ENCODE measurements around the gene ADAT2.

The ADAT2 gene

DNA sequence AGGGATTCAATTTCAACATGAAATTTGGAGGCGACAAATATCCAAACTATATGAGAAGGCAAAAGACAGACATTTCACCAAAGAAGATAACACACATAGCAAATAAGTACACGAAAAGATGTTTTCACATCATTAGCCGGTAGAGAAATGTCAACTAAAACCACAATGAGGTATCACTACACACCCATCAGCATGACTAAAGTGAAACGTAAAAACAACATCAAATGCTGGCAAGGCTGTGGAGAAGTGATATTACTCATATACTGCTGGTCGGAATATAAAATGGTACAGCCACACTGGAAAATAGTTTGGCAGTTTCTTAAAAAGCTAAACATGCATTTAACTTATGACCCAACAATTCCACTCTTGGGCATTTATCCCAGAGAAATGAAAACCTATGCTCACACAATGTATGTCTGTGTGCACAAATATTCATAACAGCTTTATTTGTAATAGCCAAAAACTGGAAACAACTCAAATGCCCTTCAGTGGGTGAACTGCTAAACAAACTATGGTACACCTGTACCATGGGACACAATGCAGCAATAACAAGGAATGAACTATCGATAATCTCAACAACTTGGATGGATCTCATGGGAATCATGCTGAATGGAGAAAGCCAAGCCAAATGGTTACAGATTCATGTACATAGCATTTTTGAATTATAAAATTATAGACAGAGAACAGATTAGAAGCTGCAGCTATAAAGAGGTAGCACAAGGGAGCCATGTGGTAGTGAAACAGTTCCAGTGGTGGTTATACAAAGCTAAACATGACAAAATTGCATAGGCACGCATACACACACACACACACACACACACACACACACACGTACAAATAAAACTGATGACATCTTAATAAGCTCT, 8.6 kb downstream of the ADAT2 start:
- FAIRE-seq: no peak
- no peak for DNase-seq (ENCODE audit: insufficient read length, low spot score)

DNA sequence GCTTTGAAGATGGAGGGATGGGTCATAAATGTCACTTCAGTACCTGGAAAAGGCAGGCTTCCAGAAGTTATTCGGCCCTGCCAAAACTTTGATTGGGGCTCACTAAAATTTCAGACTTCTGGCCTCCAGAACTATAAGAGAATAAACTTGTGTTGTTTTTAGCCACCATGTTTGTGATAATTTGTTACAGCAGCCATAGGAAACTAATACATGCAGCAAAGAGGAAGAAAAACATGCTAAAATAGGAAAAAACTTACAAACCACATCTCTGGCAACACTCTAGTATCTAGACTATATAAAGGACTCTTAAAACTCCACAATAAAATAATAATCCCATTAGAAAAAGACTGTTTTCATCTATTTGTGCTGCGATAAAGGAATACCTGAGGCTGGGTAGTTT, 9.5 kb downstream of the ADAT2 start:
- no peak for DNase-seq (ENCODE audit: insufficient read length, low spot score)
- FAIRE-seq: no peak

DNA sequence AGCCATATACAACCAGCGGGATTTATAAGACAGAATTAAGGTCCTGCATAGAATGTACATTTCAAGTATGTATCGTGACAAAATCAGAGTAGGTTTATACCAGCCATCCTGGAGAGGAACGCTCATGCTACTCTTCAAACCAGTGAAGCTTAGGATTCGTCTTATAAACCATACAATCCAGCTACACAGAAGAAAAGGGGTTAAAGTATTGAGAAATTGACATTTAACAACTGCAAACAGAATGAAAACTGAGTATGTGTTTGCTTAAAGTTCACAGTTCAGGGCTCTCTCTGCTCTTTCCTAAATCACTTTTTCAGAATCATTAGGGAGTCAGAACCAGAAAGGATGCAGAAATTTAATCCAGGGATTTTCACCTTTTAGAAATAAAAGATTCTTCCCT, 17.9 kb downstream of the ADAT2 start:
- FAIRE-seq (no peak), DNase-seq (ENCODE audit: insufficient read length, low spot score) (no peak)

DNA sequence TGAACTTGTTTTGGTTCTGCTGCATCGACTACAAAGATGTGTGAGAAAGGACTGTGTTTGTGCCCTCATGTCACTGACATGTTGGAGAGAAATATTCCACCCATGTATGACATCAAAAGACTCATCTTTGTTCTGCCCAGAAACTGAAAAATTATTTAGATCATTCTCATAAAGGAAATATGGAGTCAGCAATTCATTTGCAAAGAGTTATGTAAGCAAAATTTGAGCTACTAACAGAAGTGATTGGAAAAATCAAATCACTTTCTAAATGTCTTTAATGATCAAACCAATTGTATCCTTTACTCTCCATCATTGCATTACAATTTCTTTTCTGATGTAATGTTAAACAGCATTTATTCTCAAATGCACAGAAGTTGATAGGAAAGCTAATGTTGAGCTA, 19.3 kb downstream of the ADAT2 start:
- FAIRE-seq (no peak), DNase-seq (ENCODE audit: insufficient read length, low spot score) (no peak)

DNA sequence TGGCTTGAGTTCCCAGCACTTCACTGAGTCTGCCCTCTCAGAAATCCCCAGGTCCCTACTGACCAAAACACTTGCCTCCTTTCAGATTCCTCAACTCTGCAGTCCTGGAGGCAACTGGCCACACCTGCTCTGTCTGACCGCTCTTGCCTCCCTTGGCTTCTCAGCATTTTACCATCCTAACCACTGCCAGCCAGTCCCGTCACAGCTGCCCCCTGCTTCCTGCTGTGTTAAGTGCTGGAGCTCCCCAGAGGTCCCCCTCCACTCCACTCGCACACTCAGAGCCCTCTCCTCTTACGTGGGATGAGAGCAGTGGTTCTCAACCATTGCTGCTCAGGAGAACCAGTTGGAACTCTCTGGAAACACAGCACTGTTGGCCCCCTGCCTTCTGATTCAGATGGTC, 20.5 kb downstream of the ADAT2 start:
- FAIRE-seq (no peak), DNase-seq (ENCODE audit: insufficient read length, low spot score) (no peak)

DNA sequence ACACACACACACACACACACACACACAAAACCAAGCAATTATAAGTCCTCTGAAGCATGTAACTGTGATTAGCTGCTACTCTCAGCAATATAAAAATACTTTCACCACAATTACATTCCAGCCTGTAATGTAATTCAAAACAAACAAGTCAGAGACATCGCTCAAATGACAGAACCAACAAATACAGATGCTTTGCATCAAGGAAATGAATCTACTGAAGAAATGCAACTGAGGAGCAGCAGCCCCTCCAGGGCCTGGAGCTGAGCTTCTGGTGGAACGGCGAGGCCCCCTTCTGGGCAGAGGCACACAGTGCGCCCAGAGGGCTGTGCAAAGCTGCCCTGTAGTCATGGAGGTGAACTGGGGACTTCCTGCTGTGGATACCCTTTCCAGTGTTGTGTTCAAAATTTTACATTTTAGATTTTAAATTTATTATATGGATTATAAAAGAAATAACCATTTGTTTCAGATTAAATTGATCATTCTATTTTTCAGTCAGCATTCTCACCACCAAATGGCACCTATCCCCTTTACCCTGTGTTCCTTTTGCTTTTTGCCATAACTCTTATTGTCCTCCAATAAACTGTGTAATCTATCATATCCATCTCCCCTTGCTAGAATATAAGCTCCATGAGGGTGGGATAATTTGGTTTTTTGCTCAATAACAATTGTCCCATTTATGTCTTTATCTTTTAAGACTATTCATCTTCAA, 23.2 kb downstream of the ADAT2 start:
- no peak for FAIRE-seq
- peak; percentile 69 for DNase-seq (ENCODE audit: insufficient read length, low spot score)

DNA sequence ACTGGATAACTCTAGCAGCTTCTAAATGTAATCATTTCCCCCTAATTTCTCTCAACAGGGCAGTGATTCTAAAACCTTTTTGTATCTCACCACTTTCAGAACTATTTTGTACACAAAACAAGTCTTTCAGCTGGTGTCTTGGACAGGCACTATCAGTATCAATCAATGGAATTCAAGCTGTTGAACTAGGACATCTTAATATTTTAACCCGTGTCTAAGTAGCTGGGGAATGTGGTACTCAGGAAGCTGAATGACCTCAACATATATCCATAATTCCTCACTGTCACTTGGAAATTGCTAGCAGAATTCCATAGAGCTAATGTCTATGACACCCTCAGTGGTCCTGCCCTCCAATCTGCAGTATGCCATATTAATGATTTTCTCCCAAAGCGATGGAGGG, 24.5 kb downstream of the ADAT2 start:
- no peak for DNase-seq (ENCODE audit: insufficient read length, low spot score)
- no peak for FAIRE-seq

DNA sequence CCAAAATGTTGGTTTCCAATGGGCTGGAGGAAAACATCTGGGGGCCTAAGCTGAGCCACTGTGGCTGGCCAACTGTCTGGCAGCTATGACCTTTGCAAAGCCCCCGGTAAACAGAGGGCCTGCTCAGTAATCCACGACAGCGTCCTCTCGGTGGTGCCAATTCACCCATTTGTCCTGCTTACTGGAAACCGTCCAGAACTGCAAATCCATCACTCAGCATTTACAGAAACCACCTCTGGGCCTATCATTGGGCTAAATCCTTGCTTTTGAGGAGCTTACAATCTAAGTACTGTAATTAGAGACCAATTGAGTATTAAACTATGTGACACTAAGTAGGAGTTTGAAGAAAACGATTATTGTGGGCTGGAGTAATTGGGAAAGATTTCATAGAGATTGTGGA, 31.0 kb downstream of the ADAT2 start:
- DNase-seq (ENCODE audit: insufficient read length, low spot score): no peak
- FAIRE-seq: no peak

DNA sequence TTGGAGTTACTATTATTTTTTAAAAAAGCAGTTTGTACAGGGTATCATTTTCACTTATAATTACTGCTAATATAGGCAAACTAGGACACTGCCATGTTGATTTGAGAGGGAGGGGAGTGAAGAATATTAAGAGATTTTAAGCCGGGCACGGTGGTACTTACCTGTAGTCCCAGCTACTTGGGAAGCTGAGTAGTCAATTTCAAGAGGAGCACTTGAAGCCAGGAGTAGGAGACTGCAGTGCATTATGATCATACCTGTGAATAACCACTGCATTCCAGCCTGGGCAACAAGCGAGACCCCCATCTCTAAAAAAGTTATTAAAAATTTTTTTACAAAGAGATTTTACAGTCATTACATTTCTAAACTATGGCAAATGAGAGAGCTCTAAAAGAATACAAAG, 35.7 kb downstream of the ADAT2 start:
- FAIRE-seq: no peak
- DNase-seq (ENCODE audit: insufficient read length, low spot score): no peak

DNA sequence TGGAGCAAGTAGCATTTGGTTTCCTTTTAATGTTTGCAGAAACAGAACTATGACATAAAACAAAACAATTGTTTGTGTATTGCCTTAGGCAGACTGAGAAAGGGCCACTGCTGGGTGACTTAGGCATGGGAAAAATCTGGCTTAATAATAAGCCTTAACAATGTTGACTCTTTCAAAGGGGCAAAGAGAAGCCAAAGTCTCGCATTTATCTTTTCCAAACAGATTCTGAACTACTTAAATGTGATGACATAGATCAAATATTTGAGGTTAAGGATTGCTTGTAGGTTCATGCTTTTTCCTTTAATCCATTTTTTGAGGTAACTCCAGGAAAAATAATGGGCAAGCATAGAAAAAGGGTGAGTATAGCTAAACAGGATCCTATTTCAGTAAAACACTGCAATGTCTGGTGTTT, 39.6 kb downstream of the ADAT2 start:
- no peak for FAIRE-seq
- peak; percentile 23 for DNase-seq (ENCODE audit: insufficient read length, low spot score)

DNA sequence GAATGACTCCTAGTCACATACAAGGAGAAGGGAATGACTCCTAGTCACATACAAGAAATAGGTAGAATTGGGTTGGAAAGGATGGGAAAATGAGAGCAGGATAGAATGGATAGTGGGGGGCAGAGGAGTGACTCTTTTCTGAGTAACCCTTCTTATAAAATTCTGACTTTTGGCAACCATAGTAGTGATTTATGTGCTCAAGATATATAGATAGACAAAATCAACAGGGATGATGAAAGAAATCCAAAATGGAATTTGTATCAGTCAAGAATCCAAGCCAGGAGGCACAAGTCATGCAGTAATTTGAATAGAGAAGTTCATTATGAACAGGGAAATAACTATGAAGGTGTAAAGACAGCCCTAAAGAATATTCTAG, 41.7 kb downstream of the ADAT2 start:
- no peak for FAIRE-seq
- no peak for DNase-seq (ENCODE audit: insufficient read length, low spot score)

DNA sequence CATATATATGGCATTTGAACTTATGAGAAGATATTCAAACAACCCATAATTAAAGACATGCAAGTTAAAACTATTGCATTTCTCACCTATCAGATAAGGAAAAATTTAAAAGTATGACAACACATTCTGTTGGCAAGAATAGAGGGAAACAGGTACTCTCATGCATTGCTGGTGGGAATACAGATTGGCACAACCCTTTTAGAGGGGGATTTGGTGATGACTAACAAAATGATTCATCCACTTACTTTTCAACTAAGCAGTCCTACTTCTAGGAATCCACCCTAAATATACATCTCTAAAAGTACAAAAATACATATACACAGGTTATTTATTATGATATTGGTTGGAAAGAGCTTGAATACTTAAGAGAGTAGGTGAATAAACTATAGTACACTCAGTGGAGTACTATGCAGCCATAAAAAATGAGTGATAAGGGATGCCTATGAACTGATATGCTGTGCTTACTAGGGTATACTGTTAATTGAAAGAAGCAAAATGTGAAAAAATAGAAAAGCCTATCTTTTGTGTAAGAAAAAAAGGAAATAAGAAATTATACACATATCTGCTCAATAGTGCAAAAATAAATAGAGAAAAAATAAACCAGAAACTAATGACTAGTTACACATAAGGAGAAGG, 42.2 kb downstream of the ADAT2 start:
- FAIRE-seq: no peak
- no peak for DNase-seq (ENCODE audit: insufficient read length, low spot score)

DNA sequence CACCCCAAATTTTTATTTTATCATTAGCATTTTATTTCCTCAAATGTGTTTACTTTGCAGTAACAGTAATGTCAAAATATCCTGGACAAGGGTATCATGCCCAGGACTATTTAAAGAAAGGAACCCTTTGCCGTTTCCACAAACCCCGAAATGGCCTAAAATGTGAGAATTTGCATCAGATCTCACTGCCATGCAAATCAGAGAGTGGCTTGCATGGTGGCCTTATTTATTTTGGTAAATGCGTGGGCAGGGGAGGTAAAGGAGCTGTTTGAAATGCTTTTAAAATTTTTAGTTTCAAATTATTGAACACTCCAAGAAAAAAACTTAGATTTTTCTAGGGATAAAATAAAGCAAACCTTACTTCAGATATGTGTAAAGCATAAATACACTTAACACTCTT, 43.8 kb downstream of the ADAT2 start:
- DNase-seq (ENCODE audit: insufficient read length, low spot score) (no peak), FAIRE-seq (no peak)

DNA sequence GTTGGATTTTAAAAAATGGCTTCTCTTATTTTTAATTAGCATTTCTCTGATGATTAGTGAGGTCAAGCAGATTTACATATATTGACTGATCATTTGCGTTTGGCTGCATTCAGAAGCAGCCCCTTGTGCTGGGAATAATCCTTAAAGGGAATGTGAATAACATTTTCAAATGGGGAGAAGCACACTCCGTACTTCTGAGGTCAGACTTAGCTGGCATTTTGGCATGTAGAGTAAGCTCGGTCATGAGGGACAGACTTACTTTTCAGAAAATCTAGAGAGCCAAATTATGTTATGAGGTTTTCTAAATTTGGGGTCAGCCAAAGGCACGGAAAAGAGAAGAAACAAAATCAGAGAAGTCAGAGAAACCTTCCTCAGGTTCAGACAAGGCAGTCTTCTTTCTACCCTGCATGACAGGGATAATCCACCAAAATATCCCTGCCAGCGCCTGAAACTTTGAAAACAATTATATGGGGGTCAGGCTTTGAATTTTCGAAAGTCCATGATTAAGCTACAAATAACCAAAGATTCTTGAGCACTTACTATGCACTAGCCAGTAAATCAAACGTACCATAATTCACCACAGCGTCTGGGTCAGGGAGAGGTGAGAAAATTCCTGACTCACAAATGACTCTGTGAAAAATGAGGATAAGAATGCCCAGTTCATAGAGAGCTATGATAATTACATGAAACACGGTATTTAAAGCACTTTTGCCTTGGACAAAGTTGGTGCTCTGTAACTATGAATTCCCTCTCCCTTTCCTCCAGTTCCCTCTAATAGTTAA, 44.9 kb downstream of the ADAT2 start:
- DNase-seq (ENCODE audit: insufficient read length, low spot score) (no peak), FAIRE-seq (no peak)

DNA sequence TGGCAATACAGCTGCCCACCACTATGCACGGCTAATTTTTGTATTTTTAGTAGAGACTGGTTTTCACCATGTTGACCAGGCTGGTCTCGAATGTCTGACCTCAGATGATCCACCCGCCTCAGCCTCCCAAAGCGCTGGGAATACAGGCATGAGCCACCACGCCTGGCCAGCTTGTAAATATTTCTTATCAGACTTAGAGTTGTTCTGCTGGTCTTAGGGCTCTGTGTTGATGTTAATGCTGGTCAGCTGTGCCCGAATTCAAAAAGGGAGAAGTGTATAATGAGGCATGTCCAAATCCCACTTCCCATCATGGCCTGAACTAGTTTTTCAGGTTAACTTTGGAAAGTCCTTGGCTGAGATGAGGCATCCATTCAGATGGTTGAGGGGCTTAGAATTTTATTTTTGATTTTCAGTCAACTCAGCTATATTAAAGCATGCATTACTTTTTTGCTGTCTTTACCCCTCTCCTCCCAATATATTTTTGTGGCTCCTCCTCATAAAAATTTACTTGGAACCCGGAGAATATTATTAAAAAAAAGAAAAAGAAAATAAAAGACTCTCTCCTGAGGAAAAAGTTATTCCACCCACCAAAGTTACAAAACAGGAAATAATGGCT, 47.7 kb downstream of the ADAT2 start:
- DNase-seq (ENCODE audit: insufficient read length, low spot score) (no peak), FAIRE-seq (no peak)

DNA sequence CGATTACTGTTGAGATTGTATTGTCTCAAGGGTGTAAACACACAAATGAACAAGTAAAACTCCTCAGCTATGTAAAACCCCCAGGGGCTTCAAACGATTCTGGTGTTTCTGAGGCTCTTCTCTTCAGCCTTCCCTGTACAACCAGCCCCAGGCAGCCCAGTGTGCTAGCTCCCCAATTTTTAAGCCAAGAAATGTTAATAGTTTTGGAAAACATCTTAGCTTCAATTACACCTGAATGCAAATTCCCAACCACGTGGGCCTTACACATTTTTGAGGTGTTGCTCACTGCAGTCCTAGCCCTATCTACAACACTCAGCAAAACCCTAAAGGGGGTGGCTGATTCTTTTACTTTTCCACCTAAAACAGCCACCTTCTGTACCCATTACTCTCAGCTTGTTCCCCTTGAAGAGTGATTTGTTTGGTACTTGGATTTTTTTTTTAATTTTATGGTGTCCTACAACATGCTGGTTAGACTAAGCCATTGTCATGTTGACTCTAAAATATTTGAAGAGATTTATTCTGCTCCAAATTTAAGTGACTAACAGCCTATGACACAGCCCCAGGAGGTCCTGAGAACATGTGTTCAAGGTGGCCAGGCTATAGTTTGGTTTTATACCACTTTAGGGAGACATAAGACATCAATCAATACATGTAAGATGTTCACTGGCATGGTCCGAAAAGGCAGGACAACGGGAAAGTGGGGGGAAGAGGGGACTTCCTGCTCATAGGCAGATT, 48.7 kb downstream of the ADAT2 start:
- DNase-seq (ENCODE audit: insufficient read length, low spot score) (no peak), FAIRE-seq (no peak)

DNA sequence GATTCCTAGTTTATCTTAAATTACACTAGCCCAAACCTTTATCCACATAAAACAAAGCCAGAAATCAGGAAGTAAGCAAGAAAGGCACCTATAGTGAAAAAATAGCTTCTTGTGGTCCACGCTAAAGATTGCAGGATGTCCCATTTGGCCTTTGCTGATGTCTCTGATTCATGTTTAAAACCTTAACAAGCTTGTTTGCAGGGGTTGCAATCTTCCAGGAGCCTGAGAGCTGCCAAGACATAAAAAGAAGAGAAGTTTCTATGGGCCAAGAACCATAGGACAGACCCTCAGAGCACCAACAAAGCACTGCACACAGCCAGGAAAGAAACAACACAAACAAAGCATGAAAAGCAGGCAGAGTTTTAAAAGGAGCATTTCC, 49.4 kb downstream of the ADAT2 start:
- no peak for FAIRE-seq
- DNase-seq (ENCODE audit: insufficient read length, low spot score): no peak

DNA sequence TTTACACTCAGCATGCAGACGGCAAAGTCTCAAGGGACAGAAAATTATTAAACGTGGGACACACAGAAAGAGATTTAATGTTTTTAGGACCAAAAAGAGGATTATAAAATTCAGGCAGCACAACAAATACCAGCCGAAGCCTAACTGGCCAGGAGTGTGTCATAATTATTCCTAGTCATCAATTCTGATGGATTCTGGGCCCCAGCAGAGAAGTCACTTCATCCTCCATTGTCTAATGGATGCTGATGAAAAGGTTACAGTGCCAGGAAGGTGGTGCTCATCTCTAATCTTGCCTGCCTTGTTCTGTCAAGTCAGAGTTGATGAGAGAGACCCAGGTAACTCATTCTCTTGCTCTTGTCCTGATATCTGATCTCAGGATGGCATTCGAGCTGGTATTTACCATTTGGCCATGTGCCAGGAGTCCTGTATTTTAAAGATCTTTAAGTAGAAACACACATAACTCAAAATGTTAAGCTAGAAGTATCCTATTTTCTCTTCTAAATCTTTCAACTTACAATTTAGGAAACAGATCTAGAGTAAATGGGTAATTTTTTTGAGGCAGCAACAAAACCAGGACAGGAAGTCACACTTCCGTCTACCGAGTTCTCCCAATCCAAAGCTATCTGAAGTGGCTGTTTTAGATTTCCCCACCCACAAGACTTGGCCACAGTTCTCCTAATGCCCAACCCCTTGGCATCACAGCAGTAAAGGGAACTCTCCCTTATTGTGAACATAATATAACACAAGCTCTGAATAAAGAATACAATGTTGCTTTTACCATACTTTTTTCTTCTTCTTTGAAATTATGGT, 50.0 kb downstream of the ADAT2 start:
- no peak for DNase-seq (ENCODE audit: insufficient read length, low spot score)

DNA sequence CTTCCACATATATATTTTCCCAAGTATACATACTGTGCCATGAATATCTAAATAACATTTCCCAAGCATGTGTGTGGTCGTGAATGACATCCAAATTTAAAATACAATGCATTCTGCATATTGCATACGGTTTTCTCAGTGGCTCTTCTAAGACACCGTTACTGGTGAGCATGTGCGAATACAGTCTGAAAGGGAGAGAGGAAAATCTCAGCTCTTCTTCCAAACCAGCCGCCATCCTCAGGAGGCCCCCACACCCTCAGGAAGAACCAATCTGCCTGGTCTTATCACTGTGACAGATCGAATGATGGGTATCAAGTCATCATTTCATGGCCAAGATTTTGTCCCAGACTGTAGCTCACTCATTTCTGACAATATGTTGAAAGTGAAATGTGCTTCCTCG, 50.7 kb downstream of the ADAT2 start:
- FAIRE-seq (no peak), DNase-seq (ENCODE audit: insufficient read length, low spot score) (no peak)

More for the DNA sequence above, 50.0 kb downstream of the ADAT2 start:
- FAIRE-seq: no peak

Data from HTR-8/SVneo (cell line).